B cell (primary cell): ENCODE data around the gene AP2M1. TPM values are rescaled to one million over a fixed set of nuclear protein-coding genes. Genes with fewer than 3 reads are reported as not detected.

ENCODE experiments used
- ATAC-seq: fragments of 200-7000 bp; cut with Tn5 transposase; one replicate; pipeline ENCODE4 v1.10.0; 2021; ENCODE audit warnings: low read depth, mild to moderate bottlenecking, moderate number of reproducible peaks, moderate library complexity
- CTCF ChIA-PET: fragments of 350-600 bp; sonication (Branson Sonifier 250); formaldehyde crosslinking; loops from one replicate; lab custom pipeline; 2021; ENCODE audit warnings: antibody characterized with exemption, inconsistent platforms; lab: Charles Lee
- POLR2A ChIA-PET: fragments of 350-600 bp; sonication (Branson Sonifier 250); formaldehyde crosslinking; loops from one replicate; lab custom pipeline; 2021; ENCODE audit warnings: antibody characterized with exemption; lab: Charles Lee
- DNase-seq: peaks from one replicate; pipeline ENCODE4 v3.0.0; 2013
- H2AFZ ChIP-seq: 2 replicates; pipeline ENCODE4 v1.6.1; 2012; ENCODE audit warnings: mild to moderate bottlenecking, low read depth, low read length; ENCODE audit not compliant: insufficient read depth, poor library complexity, severe bottlenecking
- H3K27ac ChIP-seq, 2 donors: 1 replicate in 1 of 2; 2 replicates in 1 of 2; pipeline ENCODE4 v1.5.1; 2012 to 2013; ENCODE audit warnings: low read length in 2 of 2, mild to moderate bottlenecking in 2 of 2, moderate library complexity in 1 of 2
- H3K27me3 ChIP-seq, 4 experiments: fragments of 200-600 bp in 1 of 4; sonication (generic) in 1 of 4; replicated peaks in 1 of 4; 1 replicate in 2 of 4; 2 replicates in 2 of 4; pipeline versions ENCODE4 v1.6.1 to v1.7.0; 2013 to 2016; ENCODE audit warnings: low read length in 3 of 4, mild to moderate bottlenecking in 2 of 4, mixed read lengths in 1 of 4, moderate library complexity in 1 of 4; ENCODE audit not compliant: insufficient read depth in 4 of 4, control insufficient read depth in 3 of 4; ENCODE audit errors: control extremely low read depth in 1 of 4
- H3K36me3 ChIP-seq, 2 experiments: replicated peaks in 1 of 2; 1 replicate in 1 of 2; 2 replicates in 1 of 2; pipeline versions ENCODE4 v1.6.1 to v1.7.1; 2013; ENCODE audit warnings: low read length in 1 of 2; ENCODE audit not compliant: insufficient read depth in 2 of 2, control insufficient read depth in 1 of 2; ENCODE audit errors: control extremely low read depth in 1 of 2, extremely low read depth in 1 of 2
- H3K4me1 ChIP-seq, 2 donors: fragments of 200-600 bp in 1 of 2; sonication (generic) in 1 of 2; 1 replicate in 1 of 2; 2 replicates in 1 of 2; pipeline versions ENCODE4 v1.5.1 to v1.6.1; 2013 to 2017; ENCODE audit warnings: low read length in 2 of 2; ENCODE audit not compliant: control insufficient read depth in 2 of 2, insufficient read depth in 2 of 2
- H3K4me2 ChIP-seq: replicated peaks from 2 replicates; pipeline ENCODE3; 2012; ENCODE audit warnings: mild to moderate bottlenecking, low read depth, low read length; ENCODE audit not compliant: poor library complexity, severe bottlenecking
- H3K4me3 ChIP-seq, 5 experiments: fragments of 200-600 bp in 1 of 5; sonication (generic) in 1 of 5; 1 replicate in 3 of 5; 2 replicates in 2 of 5; pipeline versions ENCODE4 v1.5.1 to v1.7.0; 2011 to 2016; ENCODE audit warnings: low read length in 4 of 5, mild to moderate bottlenecking in 4 of 5, low read depth in 2 of 5, control low read depth in 1 of 5, moderate library complexity in 1 of 5; ENCODE audit not compliant: insufficient read depth in 1 of 5; ENCODE audit errors: control extremely low read depth in 1 of 5, extremely low read depth in 1 of 5
- H3K79me2 ChIP-seq: fragments of 200-600 bp; sonication (generic); one replicate; pipeline ENCODE4 v1.6.0; 2016; ENCODE audit warnings: low read length; ENCODE audit not compliant: control insufficient read depth, insufficient read depth
- H3K9ac ChIP-seq: fragments of 200-600 bp; sonication (generic); 2 replicates; pipeline ENCODE4 v1.6.1; 2017; ENCODE audit warnings: mild to moderate bottlenecking, low read length, moderate library complexity
- H3K9me3 ChIP-seq, 3 donors: one replicate each; pipeline versions ENCODE4 v1.6.1 to v1.7.1; 2013; ENCODE audit warnings: low read length in 2 of 3; ENCODE audit not compliant: control insufficient read depth in 2 of 3, insufficient read depth in 1 of 3; ENCODE audit errors: control extremely low read depth in 1 of 3
- H4K20me1 ChIP-seq: 2 replicates; pipeline ENCODE4 v1.6.0; 2012; ENCODE audit warnings: mild to moderate bottlenecking, low read length; ENCODE audit not compliant: insufficient read depth, control insufficient read depth, poor library complexity, severe bottlenecking
- H3K27ac Mint-ChIP-seq: one replicate; pipeline ENCODE4 v1.8.0; 2021; ENCODE audit warnings: mixed read lengths
- H3K27me3 Mint-ChIP-seq: one replicate; pipeline ENCODE4 v1.8.0; 2021; ENCODE audit warnings: mixed read lengths
- H3K4me1 Mint-ChIP-seq: one replicate; pipeline ENCODE4 v1.8.0; 2021; ENCODE audit warnings: mixed read lengths
- H3K4me3 Mint-ChIP-seq: one replicate; pipeline ENCODE4 v1.8.0; 2021; ENCODE audit warnings: mixed read lengths
- H3K9me3 Mint-ChIP-seq: one replicate; pipeline ENCODE4 v1.8.0; 2022; ENCODE audit warnings: mixed read lengths; ENCODE audit not compliant: insufficient read depth
- EZH2 ChIP-seq: IDR thresholded peaks from 2 replicates; pipeline ENCODE4 v1.6.1; 2012; ENCODE audit warnings: borderline replicate concordance, low read depth, mild to moderate bottlenecking, moderate library complexity, low read length; ENCODE audit not compliant: insufficient read depth, poor library complexity, severe bottlenecking
- WGBS: methylation state at CpG from one replicate; pipeline ENCODE4 v1.1.5; 2013; ENCODE audit warnings: missing lambda C conversion rate; ENCODE audit not compliant: insufficient coverage; 5-methylcytosine and 5-hydroxymethylcytosine counted together
- intact Hi-C: fragments of 100-400 bp; cut with micrococcal nuclease; formaldehyde crosslinking; loops from one replicate; pipeline ENCODE4 v1.10.0; 2022
- polyA plus RNA-seq: library from polyadenylated mRNA; depleted of rRNA; stranded (reverse); fragments of >200 nt; gene quantifications from 2 replicates; pipeline ENCODE4 v1.2.3, GENCODE V29; 2012
- total RNA-seq, 2 donors: library from RNA; stranded (reverse); fragments of 120-200 nt in 1 of 2; gene quantifications; 1 replicate in 1 of 2; 2 replicates in 1 of 2; pipeline versions ENCODE4 v1.2.3 to v1.2.4, GENCODE V29; 2013 to 2022
- TF ChIP-seq, protein P1 (sequence below): fragments of 200-600 bp; IDR thresholded peaks from one replicate; pipeline ENCODE4 v1.8.0; 2022; ENCODE audit warnings: antibody characterized with exemption, mild to moderate bottlenecking

AP2M1 gene
- total and polyA plus RNA-seq, 2 donors (not counting 1 experiment from before 2014, with no cell fraction given), result 171 to 207 TPM

DNA sequence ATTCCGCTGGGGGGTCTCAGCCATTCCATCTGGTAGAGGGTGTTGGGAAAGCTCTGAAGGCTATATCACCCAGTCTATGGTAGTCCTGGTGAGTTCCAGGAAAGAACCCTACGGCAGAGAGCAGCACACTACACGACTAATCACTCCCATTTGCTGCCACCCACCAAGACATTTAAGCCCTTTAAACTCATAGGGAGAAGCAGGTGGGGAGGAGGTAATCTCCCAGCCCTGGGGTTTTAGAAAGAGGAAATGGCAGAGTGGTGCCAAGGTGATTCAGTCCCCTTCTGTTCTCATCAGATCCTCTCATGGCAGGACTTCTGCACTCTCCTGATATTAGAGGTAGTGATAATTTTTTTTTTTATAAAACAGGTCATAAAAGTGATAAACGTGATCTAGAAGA lies 44.2 kb downstream of the AP2M1 start:
- ATAC-seq (no peak), DNase-seq (no peak)
- Histone ChIP-seq H3K79me2 (no peaks in the 10 kb centered on the region), H3K36me3 (no peaks in the 10 kb centered on the region), H4K20me1 (no peaks in the 10 kb centered on the region), H3K27me3 (peaks cover 0 to 10% (median 5%) of the 10 kb centered on the region in 4 experiments), H3K4me2 (no peak overlapping the region), H3K4me3 (no peak overlapping the region), H3K27ac (no peak overlapping the region), H3K4me1 (no peaks in the 10 kb centered on the region), H2AFZ (no peak overlapping the region), H3K9me3 (no peaks in the 10 kb centered on the region), H3K9ac (no peak overlapping the region)
- Mint-ChIP-seq H3K27ac (no peak overlapping the region), H3K4me1 (no peaks in the 10 kb centered on the region), H3K4me3 (no peak overlapping the region), H3K27me3 (peaks cover 16% of the 10 kb centered on the region), H3K9me3 (no peaks in the 10 kb centered on the region)
- ChIA-PET CTCF (interaction anchor here (3.1 kb wide), 1 partner anchor 9 kb away, joined by 12 read pairs; the partner anchor contains the start of gene VWA5B2), POLR2A (no interaction called here)
- intact Hi-C loops, result no loop called here
- WGBS, result 100% methylated on average over 1 of the region's 4 CpGs
- TF ChIP-seq EZH2, result no peak
- TF ChIP-seq, protein P1, sequence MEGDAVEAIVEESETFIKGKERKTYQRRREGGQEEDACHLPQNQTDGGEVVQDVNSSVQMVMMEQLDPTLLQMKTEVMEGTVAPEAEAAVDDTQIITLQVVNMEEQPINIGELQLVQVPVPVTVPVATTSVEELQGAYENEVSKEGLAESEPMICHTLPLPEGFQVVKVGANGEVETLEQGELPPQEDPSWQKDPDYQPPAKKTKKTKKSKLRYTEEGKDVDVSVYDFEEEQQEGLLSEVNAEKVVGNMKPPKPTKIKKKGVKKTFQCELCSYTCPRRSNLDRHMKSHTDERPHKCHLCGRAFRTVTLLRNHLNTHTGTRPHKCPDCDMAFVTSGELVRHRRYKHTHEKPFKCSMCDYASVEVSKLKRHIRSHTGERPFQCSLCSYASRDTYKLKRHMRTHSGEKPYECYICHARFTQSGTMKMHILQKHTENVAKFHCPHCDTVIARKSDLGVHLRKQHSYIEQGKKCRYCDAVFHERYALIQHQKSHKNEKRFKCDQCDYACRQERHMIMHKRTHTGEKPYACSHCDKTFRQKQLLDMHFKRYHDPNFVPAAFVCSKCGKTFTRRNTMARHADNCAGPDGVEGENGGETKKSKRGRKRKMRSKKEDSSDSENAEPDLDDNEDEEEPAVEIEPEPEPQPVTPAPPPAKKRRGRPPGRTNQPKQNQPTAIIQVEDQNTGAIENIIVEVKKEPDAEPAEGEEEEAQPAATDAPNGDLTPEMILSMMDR, result no peak

DNA sequence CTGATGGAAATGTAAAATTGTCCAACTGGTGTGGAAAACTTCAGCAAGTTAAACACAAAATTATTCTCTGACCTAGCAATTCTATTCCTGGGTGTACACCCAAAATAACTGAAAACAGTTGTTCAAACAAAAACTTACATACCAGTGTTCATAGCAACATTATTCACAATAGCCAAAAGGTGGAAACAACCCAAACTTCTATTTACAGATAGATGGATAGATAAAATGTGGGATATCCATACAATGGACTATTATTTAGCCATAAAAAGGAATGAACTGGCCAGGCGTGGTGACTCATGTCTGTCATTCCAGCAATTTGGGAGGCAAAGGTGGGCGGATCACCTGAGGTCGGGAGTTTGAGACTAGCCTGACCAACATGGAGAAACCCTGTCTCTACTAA lies 47.9 kb downstream of the AP2M1 start:
- CTCF ChIA-PET, result interaction anchor here (0.9 kb wide), 1 partner anchor 31 kb away, joined by 3 read pairs; no protein-coding TSS in a partner anchor
- no peak for ATAC-seq
- TF ChIP-seq, protein P1, result no peak
- no peak for TF ChIP-seq EZH2
- H3K9ac ChIP-seq, result no peak overlapping the region
- no peaks in the 10 kb centered on the region for H3K79me2 ChIP-seq
- no peak overlapping the region for H3K27ac ChIP-seq
- WGBS, result 90% methylated on average over 2 of the region's 3 CpGs
- no peak overlapping the region for H3K4me3 ChIP-seq
- POLR2A ChIA-PET, result no interaction called here
- no peak overlapping the region for H3K27ac Mint-ChIP-seq
- no peaks in the 10 kb centered on the region for H3K9me3 ChIP-seq
- no peaks in the 10 kb centered on the region for H3K9me3 Mint-ChIP-seq
- H3K4me3 Mint-ChIP-seq, result no peak overlapping the region
- intact Hi-C loops, result no loop called here
- H3K36me3 ChIP-seq, result no peaks in the 10 kb centered on the region
- H2AFZ ChIP-seq, result no peak overlapping the region
- DNase-seq, result no peak
- H3K4me1 ChIP-seq, result no peaks in the 10 kb centered on the region
- no peaks in the 10 kb centered on the region for H4K20me1 ChIP-seq
- H3K4me1 Mint-ChIP-seq, result no peaks in the 10 kb centered on the region
- H3K27me3 Mint-ChIP-seq, result peaks cover 27% of the 10 kb centered on the region
- peaks cover 0 to 25% (median 9%) of the 10 kb centered on the region in 4 experiments for H3K27me3 ChIP-seq
- H3K4me2 ChIP-seq, result no peak overlapping the region
